IPS-NIHi7 (cell line): ENCODE results near the gene DPYSL5.

ENCODE experiments used
- DNase-seq: peaks from one replicate; pipeline ENCODE4 v3.0.0; 2012; ENCODE audit warnings: mixed read lengths; ENCODE audit errors: extremely low spot score

DPYSL5 gene

DNA sequence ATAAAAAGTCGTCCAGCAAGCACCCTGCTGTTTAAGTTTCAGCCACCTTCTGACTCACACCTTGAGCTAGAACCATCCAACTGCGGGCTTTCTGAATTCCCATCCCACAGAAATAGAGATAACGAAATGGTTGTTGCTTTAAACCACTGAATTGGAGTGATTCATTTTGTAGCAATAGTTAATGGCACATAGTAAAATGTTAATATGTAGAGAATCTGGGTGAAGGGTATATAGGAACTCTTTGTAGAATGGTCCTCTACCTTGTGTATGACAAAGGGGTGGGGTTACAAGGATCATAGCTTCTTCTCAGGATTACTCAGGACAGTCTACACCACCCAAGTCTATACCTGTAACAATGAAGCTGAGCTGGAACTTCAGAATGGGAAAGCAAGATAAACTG is 120.1 kb downstream of the DPYSL5 start:
- DNase-seq, result no peak

DNA sequence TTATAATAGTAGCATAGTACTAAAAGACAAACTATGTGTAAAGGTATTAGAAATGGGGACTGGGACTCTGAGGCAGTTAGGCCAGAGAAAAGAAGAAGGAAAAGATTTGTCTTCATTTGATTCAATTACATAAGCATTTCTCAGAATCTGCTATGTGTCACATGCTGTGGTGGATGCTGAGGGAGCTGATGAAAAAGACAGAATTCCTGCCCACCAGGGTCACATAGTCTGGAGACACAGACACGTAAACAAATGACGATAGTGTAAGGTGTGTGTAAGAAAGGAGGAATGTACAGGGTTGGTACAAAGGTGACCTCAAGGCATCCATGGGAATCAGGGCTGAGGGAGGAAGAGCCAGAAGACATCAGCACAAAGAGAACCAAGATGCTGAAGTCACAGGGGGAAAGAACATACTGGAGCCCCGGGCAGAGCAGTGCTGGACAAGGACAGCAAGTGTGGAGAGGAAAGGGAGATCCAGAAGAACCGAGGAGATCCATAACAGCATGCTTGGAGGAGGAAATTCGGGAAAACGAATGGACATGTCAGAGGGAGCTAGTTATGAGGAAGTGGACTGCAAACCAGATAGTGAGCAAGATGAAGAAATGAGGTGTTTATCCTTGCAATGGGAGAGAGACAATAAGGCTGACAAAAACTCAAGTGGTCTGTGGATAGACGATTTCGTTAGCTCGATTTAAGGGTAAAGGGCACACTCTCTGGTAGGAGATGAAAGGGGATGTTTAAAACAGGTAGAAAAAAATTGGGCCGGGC is 121.3 kb downstream of the DPYSL5 start:
- DNase-seq, result no peak

DNA sequence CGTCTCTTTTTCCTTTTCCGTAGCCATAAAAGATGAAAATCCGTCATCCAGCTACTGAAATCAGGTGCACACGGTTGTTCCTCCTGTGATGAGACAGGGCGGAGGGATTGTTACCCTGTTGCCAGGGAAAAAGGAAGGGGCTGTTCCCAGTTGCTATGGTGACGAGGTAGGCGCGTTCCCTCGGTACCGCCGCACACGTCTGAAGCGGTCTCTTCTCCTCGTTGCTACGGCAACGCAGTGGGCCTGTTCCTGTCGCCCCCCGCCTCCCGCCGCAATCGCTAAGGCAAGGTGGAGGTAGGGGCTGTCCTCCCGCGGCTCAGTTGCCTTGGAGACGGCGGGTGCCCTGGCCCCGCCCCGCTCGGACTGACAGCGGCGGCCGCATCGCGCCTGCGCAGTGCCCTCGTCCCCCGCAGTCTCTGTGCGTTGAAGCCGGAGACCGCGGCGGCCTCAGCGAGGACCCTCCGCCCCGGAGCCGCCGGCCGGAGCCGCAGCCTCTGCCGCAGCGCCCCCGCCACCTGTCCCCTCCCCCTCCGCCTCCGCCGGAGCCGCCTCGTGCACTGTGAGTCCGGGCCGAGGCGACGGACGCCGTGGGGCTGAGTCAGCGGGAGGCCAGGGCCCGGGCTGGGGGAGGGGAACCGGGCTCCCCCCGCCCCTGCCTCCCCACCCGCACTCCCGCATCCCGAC is 122.5 kb downstream of the DPYSL5 start, which contains the start of gene MAPRE3:
Gene MAPRE3 (plus strand): TSS at position 394 of the 684 bp plus-strand sequence. CDS start 51,582 bp downstream, outside the sequence.
- peak; percentile 97 for DNase-seq

DNA sequence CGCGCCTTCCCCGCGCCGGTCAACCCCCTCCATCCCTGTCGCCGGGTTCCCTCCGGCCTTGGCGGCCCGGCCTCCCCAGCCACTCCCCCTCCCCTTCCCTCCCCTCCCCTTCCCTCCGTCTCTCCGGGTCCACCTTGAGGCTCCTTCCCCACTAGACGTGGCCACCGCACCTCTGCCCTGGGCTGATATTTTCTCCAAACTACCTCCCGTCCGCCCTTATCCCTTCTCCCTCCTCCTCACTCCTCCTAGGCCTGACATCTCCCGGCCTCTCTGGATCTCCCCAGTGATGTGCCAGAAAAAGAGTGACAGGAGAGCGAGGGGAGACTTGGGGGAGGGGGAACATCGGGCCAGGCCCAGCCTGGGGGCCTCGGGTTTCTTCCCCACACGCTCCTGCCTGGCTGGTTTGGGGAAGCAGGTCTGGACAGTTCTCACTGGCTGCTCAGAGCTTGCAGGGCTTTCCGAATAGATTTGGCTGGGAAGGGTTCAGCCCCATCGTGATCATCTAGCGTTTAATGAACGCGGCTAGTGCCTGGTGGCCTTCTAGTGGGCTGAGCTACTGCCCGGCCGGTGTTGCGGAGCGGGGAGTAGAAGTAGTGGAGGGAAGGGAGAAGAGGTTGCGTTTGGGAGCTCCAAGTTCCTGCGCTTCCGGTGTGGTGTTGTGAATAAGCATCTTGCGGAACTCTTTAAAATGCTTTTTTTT is 123.1 kb downstream of the DPYSL5 start:
- DNase-seq, result peak; percentile 52

- no peak for DNase-seq
Observed at GRCh38 chr2:26971911-26972786, 124.2 kb downstream of the DPYSL5 start.

DNA sequence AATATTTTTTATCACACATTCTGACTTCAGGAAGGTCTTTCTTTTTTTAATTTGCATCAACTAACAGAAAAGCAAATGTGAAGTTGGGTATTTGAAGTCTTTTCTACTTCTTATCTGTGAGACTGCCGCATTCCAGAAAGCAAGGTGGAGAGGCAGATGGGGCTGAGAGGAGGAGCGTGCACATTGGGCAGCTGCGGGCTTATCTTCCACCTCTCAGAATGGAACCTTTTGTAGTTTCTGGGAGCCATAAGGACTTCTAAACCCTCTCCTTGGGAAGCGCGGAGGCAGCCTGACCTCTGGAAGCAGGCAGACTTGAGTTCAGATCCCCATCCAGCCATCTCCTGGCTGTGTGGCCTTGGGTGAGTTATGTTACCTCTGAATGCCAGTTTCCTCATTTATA is 126.4 kb downstream of the DPYSL5 start:
- DNase-seq, result no peak

GRCh38 chr2:26975102-26975501 is 127.2 kb downstream of the DPYSL5 start:
- DNase-seq, result no peak

- DNase-seq, result no peak
Observed at GRCh38 chr2:26975656-26976055, 127.7 kb downstream of the DPYSL5 start.

DNA sequence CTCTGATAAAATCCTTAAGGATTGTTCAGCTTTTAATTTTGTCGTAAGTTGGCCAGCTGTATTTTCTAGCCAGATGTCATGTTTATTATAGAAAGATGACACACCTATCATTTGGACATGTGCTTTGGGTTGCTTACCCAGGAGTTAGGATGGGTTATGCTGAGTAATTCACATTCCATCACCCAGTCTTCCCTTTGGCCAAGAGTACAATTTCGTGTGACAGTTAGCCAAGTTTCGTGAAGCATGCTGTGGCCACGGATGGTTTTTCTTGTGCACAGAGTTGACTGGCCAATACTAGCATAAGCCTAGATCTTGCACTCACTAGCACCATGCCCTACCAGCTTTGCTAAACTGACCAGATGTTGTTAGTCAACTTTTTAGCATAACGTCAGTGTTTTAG is 128.3 kb downstream of the DPYSL5 start:
- no peak for DNase-seq

GRCh38 chr2:26977012-26977411 is 129.1 kb downstream of the DPYSL5 start:
- no peak for DNase-seq

GRCh38 chr2:26978061-26978596 is 130.2 kb downstream of the DPYSL5 start:
- DNase-seq, result no peak

GRCh38 chr2:26979741-26980140 is 131.8 kb downstream of the DPYSL5 start:
- DNase-seq, result no peak

GRCh38 chr2:26980971-26981370 is 133.0 kb downstream of the DPYSL5 start:
- DNase-seq, result no peak

DNA sequence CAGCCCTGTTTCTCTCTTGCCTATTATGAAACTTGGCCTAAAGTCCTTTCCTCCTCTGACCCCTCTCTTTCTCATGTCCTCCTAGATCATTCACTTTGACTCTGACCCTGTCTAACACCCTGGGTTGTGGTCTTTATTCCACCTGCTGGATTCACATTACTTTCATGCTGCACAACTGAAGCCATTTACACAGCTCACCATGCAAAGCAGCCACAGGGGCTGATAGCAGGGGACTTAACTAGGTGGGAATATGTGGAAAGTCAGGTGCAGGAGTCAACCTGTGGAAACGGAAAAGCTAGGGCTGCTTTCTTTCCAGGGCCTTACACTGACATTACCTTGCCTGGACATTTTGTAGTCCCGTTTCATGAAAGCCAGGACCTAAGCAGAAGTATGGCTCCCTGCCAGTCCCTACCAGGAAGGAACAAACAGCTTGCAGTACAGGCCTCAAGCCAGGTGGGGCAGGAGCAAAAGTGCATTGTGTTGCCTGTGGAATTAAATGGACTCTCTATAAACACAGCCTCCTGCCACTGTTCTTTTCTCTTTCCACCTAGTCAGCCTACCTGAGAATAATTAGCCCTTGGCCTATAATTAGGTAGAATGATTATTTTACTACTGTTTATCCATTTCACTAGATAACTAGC is 134.3 kb downstream of the DPYSL5 start:
- DNase-seq, result peak; percentile 56

GRCh38 chr2:26983746-26984145 is 135.8 kb downstream of the DPYSL5 start:
- DNase-seq, result no peak

DNA sequence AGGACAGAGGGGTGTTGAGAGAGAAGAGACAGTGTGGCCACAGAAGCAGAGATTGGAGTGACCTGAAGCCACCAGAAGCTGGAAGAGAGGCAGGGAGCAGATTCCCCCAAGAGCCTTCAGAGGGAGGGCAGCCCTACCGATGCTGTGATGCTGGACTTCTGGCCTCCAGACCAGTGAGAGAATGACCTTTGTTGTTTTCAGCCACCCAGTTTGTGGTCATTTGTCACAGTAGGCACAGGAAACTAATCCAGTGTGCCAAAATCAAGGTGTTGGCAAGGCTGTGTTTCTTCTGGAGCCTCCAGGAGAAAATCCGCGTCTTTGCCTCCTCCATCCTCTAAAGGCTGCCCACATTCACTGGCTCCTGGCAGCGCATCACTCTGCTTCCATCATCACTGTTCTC is 137.9 kb downstream of the DPYSL5 start:
- no peak for DNase-seq

- DNase-seq, result no peak
Observed at GRCh38 chr2:26986576-26986975, 138.6 kb downstream of the DPYSL5 start.

DNA sequence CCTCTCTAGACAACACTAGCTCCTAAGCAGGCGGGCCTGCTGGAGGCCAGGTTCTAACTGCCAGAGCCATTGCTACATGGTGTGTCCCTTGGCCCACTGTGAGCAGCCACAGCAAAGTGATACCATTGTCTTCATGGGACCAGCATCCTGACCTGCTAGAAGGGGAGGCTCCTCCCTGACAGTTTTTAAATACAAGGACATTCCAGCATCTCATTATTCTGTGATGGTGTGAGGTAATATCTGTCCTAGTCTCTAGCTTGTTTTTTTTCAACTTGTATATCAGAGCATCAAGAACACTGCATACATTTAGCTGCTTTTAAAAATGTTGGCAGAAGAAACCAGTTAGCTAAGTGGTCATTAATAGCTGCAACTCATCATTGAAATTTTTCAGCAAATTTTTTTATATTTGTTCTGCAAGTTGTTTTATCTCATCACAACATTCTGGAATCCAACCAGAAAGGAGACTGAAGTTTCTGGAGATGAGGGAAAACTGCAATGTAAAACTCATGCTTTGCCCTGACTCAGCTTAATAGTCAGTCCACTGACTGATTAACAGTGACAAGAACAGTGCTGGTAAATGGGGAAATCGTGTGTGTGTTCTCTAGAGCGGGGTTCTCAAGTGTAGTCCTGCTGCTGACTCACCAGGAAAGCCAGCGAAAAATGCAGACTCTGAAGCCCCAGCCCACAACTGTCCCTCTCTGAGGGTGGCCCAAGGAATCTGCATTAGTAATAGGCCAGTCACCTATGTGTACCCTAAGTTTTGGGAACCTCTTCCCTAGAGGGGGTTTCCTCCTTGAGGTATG is 140.3 kb downstream of the DPYSL5 start:
- no peak for DNase-seq

DNA sequence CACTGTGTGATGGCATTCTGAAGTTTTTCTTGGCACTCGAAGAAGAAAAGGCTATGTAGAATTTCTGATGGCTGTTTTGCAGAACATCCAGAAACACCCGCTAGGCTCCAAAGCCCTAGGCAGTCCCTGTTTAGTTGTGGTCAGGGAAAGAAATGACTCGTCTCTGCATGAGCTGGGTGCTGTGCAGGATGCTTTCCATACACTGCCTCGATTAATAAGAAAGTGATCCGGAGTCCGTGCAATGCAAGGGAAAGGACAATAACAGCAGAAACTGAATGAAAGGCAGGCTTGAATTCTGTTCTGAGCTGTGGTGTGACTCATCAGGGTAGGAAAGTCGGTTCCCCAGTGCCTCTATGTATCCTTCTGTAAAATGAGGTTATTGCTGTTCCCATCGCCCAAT is 141.2 kb downstream of the DPYSL5 start:
- DNase-seq, result no peak

DNA sequence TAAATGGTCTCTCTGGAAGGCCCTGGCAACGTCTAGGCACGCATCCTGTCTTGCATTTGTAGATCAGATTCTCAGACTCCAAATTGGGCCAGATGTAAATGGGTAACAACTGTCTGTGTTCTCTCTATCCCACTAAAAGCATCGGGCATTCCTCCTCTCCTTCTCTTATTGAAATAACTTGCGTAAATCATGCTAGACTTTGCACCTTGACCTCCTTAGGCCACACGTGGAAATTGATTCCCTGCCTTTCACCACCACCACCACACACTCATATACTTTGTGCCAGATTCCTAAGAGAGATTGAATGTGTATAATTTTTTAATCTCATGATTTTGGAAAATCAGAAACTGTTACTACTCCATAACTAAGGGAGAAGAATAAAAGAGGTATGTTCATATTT is 143.8 kb downstream of the DPYSL5 start:
- no peak for DNase-seq
